ENCODE measurements around the gene PAPPA2.
"Not testable (repeated sequence)": the region's sequence is repeated elsewhere in the genome, so short reads cannot be mapped to it uniquely, and the experiment has no call there.

The PAPPA2 gene

DNA sequence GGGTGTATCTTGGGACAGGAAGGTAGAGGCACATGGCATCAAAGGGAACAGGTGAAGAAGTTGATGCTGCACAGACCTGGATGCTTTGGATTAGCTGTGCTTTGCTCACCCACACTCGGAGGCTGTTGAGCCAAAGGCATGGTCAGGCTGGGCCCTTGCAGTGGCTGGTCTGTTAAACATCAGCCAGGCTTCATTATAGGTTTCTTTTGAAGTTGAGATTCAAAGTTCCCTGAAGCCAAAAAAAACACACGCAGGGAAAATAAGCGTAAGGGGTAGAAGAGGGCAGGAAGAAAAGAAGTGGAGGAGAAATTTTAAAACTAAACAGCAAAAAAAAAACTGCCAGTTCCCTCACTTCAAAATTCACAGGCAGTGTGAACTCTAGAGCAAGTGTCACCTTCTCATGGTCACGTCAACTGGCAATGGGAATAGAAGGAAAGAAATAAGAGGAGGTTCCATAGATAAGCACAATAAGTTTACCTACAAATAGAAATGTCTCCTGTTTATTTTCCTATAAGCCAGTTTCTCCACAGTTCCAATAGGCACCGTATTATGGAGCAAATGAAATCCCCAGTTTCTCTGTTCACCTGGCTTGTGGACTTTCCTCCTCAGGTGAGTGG, 139.5 kb downstream of the PAPPA2 start:
- in situ Hi-C loops (cut with HindIII; ENCODE audit: low sequenced_read_pairs): no loop called here

GRCh38 chr1:176603696-176604095, 140.7 kb downstream of the PAPPA2 start:
- in situ Hi-C loops (cut with HindIII; ENCODE audit: low sequenced_read_pairs): no loop called here

- in situ Hi-C loops (cut with HindIII; ENCODE audit: low sequenced_read_pairs): no loop called here
Measured at GRCh38 chr1:176604461-176604860, 141.5 kb downstream of the PAPPA2 start.

- in situ Hi-C loops (cut with HindIII; ENCODE audit: low sequenced_read_pairs): no loop called here
Measured at GRCh38 chr1:176605176-176605575, 142.2 kb downstream of the PAPPA2 start.

- in situ Hi-C loops (cut with HindIII; ENCODE audit: low sequenced_read_pairs): no loop called here
Measured at GRCh38 chr1:176609556-176610408, 146.8 kb downstream of the PAPPA2 start.

DNA sequence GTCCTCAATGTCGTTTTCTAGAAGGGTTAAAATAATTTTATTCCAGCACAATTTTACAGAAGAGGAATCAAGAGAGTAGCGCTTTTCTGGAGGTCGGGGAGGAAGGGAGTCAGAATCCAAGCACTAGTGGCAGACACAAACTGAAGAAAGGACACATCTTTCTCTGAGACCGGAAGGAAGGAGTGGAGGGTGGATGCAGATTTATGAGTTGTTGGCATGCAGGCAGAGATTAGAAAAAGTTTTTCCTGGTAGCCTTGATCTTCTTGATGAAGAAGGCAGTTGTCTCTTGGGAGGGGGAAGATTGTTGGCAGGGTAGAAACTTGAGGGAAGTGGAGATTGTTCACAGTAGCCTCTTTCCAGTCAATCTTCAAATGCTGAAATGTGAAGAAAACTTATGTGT, 149.8 kb downstream of the PAPPA2 start:
- in situ Hi-C loops (cut with HindIII; ENCODE audit: low sequenced_read_pairs): no loop called here

DNA sequence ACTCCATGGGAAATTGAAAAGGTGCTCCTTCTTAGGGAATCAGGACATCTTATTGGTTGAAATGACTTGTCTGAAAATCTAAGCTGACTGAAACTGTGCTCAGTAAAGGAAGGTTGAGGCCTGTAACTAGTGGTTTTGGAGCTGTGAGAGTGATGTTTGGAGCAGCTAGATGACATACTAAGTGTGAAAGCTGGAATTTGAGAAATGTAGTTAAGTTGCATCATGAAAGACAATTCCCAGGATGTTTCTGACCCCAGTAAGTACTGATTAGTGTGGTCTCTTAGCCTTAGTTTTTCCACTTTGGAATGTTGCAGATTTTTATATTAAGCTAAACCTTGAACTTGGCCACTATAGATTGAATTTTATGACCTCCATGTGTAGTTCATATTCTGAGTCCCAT, 154.9 kb downstream of the PAPPA2 start:
- in situ Hi-C loops (cut with HindIII; ENCODE audit: low sequenced_read_pairs): no loop called here

DNA sequence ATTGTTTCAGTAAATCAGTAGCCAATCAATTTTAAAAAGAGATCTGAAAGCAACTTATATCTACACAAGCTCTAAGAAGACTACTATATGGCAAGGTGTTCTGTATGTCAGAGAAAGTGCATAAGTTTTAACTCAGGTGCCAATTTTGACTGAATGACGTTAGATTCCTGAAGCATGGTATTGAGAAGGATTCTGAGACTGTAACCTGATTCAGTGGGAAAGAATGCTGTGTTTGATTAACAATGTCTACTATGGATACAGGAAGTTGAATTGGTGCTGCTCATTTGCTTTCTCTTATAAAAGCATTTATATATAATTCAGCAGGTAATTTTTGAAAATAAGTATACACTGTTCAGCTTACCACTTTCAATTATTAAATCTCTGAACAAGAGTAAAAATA, 156.3 kb downstream of the PAPPA2 start:
- in situ Hi-C loops (cut with HindIII; ENCODE audit: low sequenced_read_pairs): no loop called here

DNA sequence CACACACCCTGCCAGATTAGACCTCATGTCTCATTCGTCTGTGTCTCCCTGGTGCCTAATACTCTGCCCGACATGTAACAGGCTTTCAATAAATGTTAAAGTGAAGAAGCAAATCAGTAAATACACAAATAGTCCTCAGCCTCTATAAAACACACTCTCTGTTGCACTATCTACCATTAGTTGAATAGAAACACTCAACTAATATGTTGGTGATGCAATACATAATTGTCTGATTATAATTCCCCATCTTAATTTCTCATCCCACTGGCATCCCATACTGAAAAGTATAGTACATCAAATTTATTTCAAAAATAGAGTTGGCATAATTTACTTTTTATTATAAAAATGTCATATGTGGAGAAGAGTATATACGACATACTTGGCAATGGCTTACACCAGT, 162.4 kb downstream of the PAPPA2 start:
- in situ Hi-C loops (cut with HindIII; ENCODE audit: low sequenced_read_pairs): no loop called here

GRCh38 chr1:176626572-176627061, 163.6 kb downstream of the PAPPA2 start:
- in situ Hi-C loops (cut with HindIII; ENCODE audit: low sequenced_read_pairs): no loop called here

DNA sequence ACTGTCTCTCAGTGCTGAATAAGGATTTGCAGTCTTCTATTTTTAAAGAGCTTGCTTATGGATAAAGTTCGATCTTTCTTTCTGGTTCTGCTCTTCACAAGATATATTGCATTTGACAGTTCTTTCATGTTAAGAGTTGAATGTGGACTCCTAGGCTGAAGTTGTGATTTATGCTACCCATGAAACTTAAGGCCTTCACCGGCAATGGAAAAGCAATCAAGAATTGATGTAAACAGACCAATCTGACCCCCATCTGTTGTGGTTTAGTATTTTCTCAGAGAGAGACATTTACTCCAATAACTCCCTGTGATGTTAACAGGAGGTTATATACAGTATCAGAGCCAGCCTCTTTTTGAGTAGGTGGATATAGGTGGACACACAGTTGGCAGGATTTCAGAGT, 165.8 kb downstream of the PAPPA2 start:
- in situ Hi-C loops (cut with HindIII; ENCODE audit: low sequenced_read_pairs): no loop called here

GRCh38 chr1:176634733-176635132, 171.8 kb downstream of the PAPPA2 start:
- in situ Hi-C loops (cut with HindIII; ENCODE audit: low sequenced_read_pairs): not testable (repeated sequence)

GRCh38 chr1:176638713-176639526, 175.9 kb downstream of the PAPPA2 start:
- in situ Hi-C loops (cut with HindIII; ENCODE audit: low sequenced_read_pairs): no loop called here

DNA sequence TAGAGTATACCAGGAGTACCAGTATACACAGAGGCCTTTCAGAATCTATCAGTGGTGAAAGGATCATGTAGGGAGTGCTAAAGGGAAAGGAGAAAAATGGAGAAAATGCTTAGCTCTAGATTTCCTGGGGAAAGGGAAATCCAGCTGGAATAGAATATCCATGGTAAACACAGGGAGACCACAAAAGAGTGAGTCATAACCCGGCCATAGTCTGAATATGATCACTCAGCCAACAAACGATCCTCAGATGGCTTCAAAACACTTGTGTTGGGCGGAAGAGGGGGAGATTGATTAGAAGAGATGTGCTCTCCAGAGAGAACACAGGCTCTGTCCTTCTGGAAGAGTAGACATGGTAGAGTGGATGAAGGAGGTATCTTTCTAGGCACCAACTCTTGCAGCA, 180.6 kb downstream of the PAPPA2 start:
- in situ Hi-C loops (cut with HindIII; ENCODE audit: low sequenced_read_pairs): no loop called here

DNA sequence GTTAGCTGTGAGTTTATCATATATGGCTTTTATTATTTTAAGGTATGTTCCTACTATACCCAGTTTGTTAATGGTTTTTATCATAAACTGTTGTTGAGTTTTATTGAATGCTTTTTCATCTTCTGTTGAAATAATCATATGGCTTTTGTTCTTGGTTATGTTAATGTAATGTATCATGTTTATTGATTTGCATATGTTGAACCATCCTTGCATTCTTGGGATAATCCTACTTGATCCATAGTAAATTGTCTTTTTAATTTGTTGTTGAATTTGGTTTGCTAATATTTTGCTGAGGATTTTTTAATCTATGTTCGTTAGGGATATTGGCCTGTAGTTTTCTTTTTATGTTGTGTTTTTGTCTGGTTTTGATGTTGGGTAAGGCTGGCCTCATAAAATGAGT, 185.6 kb downstream of the PAPPA2 start:
- in situ Hi-C loops (cut with HindIII; ENCODE audit: low sequenced_read_pairs): no loop called here

DNA sequence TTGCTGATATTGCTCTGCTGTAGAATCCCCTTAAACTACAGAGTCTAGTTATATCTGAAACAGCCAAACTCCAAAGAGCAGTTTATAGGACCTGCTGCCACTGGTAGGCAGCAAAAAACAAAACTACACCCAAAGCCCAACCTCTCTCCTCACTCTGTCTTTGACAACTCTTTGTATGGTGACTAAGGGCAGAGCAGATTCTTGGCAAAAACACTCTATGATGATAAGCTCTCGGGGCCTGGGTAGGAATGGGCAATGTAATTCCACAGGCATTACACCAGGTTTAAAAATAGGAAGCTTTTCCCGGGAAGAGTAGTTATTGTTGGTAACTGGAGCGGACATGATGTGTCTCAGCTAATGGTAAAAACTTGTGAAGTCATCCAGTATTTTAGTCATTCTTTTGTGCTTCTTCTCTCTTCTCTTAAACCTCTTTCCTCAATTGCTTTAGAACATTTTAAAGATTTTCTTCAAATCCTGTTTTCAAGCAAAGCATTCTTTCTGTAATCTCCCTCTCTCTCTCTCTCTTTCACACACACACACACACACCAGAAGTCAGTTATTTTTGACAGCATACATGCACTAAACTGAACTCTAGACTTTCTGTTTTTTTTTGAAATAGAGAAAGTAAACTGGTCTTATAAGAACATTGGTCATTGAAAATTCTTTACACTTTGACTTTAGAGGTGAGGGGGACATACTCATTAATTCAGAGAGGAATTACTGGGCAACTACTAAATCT, 193.5 kb downstream of the PAPPA2 start:
- in situ Hi-C loops (cut with HindIII; ENCODE audit: low sequenced_read_pairs): no loop called here

- in situ Hi-C loops (cut with HindIII; ENCODE audit: low sequenced_read_pairs): no loop called here
Measured at GRCh38 chr1:176669782-176670181, 206.8 kb downstream of the PAPPA2 start.

DNA sequence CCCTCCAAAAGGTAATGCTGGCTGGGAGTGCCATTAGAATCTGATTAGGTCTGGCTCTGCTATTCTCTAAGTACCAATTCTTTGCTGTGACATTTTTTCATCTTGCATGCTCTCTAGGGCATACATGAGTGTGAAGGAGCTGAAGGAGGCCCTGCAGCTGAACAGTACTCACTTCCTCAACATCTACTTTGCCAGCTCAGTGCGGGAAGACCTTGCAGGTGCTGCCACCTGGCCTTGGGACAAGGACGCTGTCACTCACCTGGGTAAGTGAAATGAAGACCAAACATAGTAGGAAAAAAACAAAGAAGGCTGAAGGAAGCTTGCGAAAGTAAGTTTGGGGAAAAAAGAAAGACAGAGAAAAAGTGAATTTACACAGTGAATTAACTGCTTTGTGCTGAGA, 207.9 kb downstream of the PAPPA2 start:
- in situ Hi-C loops (cut with HindIII; ENCODE audit: low sequenced_read_pairs): no loop called here

DNA sequence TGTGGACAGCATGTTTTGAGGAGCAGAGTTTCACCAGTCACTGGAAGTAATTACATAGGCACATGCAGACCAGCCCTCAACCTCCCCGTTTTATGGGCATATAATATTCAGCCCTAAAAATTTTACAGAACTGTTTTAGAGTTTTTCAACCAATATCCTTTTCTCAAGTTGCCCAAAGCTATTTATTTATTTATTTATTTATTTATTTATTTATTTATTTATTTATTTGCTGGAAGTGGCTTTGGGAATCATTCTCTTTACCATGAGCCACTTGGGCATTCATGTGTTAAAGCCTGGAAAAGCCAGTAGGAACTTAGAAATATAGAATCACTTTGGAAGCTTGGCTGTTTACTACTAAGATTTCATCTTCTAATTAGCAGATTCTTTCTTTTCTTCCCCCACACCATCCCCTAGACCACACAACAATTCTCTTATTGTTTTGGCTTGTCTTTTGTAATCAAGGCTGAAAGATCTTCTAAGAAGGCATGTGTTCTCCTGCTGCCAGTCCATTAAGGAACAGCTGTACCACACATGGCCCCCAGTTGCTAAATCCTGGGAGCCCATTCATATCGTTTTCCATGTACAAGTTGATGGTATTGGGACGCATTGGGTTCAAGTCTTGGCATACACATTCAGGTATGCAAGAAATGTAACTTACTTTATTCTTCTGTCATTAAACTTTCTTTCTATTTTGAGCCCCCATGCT, 220.0 kb downstream of the PAPPA2 start:
- in situ Hi-C loops (cut with HindIII; ENCODE audit: low sequenced_read_pairs): no loop called here
